Body of pancreas (tissue), 4 donors: ENCODE results near the gene UBE2E2. TPM values are rescaled to one million over a fixed set of nuclear protein-coding genes. Genes with fewer than 3 reads are reported as not detected.

ENCODE experiments used
- ATAC-seq: fragments of 150-250 bp; one replicate; pipeline ENCODE4 v1.9.1; 2016
- DNase-seq, 4 donors: peaks; one replicate each; pipeline ENCODE4 v3.0.0-alpha.2; 2019
- H3K27ac ChIP-seq, 4 donors: fragments of 200-600 bp; sonication (generic); 1 replicate in 3 of 4; 2 replicates in 1 of 4; pipeline versions ENCODE4 v1.5.1 to v1.6.1; 2016 to 2019; ENCODE audit warnings: mild to moderate bottlenecking in 1 of 4, mixed read lengths in 1 of 4, moderate library complexity in 1 of 4
- H3K27me3 ChIP-seq, 2 donors: fragments of 200-600 bp; sonication (generic); one replicate each; pipeline ENCODE4 v1.6.0; 2016; ENCODE audit warnings: mild to moderate bottlenecking in 1 of 2
- H3K36me3 ChIP-seq, 2 donors: fragments of 200-600 bp; sonication (generic); replicated peaks in 1 of 2; 2 replicates each; pipeline ENCODE4 v1.5.1; 2016; ENCODE audit warnings: low read depth in 2 of 2; ENCODE audit not compliant: insufficient read depth in 1 of 2
- H3K4me1 ChIP-seq: fragments of 200-600 bp; sonication (generic); one replicate; pipeline ENCODE4 v1.6.0; 2016
- H3K4me3 ChIP-seq, 2 donors: fragments of 200-600 bp; sonication (generic); 1 replicate in 1 of 2; 2 replicates in 1 of 2; pipeline ENCODE4 v1.5.1; 2016 to 2019
- H3K9me3 ChIP-seq, 3 donors: fragments of 200-600 bp; sonication (generic); 1 replicate in 2 of 3; 2 replicates in 1 of 3; pipeline ENCODE4 v1.5.1; 2016
- POLR2A ChIP-seq, 3 donors: fragments of 450-650 bp; IDR thresholded peaks; one replicate each; pipeline ENCODE4 v1.6.1; 2016; ENCODE audit warnings: antibody characterized with exemption in 3 of 3, mild to moderate bottlenecking in 2 of 3
- WGBS, 2 donors: methylation state at CpG; one replicate each; pipeline ENCODE4 v1.1.5; 2017; 5-methylcytosine and 5-hydroxymethylcytosine counted together
- intact Hi-C: fragments of 100-400 bp; cut with DNase I; formaldehyde crosslinking; loops from one replicate; pipeline ENCODE4 v1.15.1; 2023
- total RNA-seq, 2 donors: library from RNA; depleted of rRNA; stranded (reverse); fragments of >200 nt; gene quantifications; one replicate each; pipeline ENCODE4 v1.1.0, GENCODE V29; 2016
- TF ChIP-seq, protein P1 (sequence below), 7 experiments: fragments of 450-650 bp in 4 of 7; fragments of 200-600 bp in 3 of 7; sonication (generic) in 3 of 7; IDR thresholded peaks; one replicate each; pipeline ENCODE4 v1.5.1; 2016 to 2019; ENCODE audit warnings: antibody characterized with exemption in 7 of 7

UBE2E2 gene
- total RNA-seq, 2 donors from 2014 or later, result 7.8 to 23.7 TPM

DNA sequence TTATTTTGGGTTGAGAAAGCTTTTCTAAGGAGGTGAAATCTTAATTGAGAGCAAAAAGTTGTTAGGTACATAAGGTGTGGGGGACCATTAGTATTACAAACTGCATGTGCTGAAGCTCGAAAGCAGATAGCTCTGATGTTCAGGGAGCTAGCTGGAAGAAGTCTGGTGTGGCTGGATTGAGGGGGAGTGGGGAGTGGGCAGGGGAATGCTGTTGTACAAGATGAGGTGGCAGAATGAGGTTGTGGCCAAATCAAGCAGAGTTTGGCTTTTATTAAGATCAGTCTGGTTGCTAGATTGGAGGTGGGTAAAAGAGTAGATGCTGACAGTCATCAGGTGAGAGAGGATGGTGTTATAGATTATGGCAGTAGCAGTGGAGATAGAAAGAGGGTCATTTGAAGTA, 32.1 kb downstream of the UBE2E2 start:
- TF ChIP-seq, protein P1, sequence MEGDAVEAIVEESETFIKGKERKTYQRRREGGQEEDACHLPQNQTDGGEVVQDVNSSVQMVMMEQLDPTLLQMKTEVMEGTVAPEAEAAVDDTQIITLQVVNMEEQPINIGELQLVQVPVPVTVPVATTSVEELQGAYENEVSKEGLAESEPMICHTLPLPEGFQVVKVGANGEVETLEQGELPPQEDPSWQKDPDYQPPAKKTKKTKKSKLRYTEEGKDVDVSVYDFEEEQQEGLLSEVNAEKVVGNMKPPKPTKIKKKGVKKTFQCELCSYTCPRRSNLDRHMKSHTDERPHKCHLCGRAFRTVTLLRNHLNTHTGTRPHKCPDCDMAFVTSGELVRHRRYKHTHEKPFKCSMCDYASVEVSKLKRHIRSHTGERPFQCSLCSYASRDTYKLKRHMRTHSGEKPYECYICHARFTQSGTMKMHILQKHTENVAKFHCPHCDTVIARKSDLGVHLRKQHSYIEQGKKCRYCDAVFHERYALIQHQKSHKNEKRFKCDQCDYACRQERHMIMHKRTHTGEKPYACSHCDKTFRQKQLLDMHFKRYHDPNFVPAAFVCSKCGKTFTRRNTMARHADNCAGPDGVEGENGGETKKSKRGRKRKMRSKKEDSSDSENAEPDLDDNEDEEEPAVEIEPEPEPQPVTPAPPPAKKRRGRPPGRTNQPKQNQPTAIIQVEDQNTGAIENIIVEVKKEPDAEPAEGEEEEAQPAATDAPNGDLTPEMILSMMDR (IDR thresholded peaks at IDR 0.05), result no peak
- TF ChIP-seq POLR2A (IDR thresholded peaks at IDR 0.05), result no peak
- Histone ChIP-seq H3K9me3 (no peaks in the 10 kb centered on the region), H3K27ac (no peak overlapping the region), H3K4me3 (no peak overlapping the region), H3K4me1 (no peaks in the 10 kb centered on the region), H3K27me3 (no peaks in the 10 kb centered on the region), H3K36me3 (no peaks in the 10 kb centered on the region)
- intact Hi-C loops, result no loop called here
- ATAC-seq (no peak), DNase-seq (no peak)
- 91 to 93% methylated on average over 1 of the region's 1 CpG for WGBS, 2 donors

DNA sequence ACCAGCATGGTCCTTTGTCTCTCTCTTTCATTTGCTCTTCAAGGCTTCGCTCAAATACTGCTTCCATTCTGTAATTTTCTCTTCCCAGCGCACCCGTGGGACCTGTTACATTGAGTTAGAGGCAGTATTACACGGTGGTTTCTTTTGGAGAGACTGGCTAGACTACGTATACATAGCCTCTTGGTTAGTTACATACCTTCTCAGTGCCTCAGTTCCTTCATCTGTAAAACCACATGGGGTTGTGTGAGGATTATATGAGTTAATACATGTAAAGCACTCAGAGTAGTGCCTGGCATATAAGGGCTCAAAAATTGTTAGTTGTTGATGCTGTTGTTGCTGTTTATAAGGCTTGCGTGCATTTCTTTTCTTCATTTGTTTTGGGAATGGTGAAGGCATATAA, 33.8 kb downstream of the UBE2E2 start:
- no peaks in the 10 kb centered on the region for H3K36me3 ChIP-seq
- no peak overlapping the region for H3K27ac ChIP-seq
- no peak for ATAC-seq
- H3K4me1 ChIP-seq, result no peaks in the 10 kb centered on the region
- intact Hi-C loops, result no loop called here
- no peaks in the 10 kb centered on the region for H3K27me3 ChIP-seq
- WGBS, 2 donors, result 95 to 97% methylated on average over 6 of the region's 6 CpGs
- no peak for DNase-seq
- H3K9me3 ChIP-seq, result no peaks in the 10 kb centered on the region
- TF ChIP-seq POLR2A (IDR thresholded peaks at IDR 0.05), result no peak
- TF ChIP-seq, protein P1 (IDR thresholded peaks at IDR 0.05), result no peak
- no peak overlapping the region for H3K4me3 ChIP-seq

DNA sequence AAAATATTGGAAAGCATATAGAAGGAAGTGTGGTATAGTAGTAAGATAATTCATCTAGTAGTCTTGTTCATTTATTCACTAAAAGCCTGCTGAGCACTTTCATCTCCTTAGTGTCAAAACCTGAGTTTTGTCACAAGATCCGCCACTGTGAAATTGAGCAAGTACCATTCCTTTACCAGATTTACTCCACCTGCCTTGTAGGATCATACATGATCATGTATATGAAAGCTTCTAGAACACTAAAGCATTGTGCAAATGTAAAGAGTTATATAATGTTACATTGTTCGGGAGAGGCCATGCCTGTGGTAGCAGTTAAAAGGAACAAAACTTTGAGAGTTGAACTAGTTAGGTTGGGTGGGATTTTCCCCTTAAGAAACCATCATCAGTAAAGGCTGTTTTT, 35.0 kb downstream of the UBE2E2 start:
- H3K27me3 ChIP-seq, result no peaks in the 10 kb centered on the region
- TF ChIP-seq, protein P1 (IDR thresholded peaks at IDR 0.05), result no peak
- no peak for TF ChIP-seq POLR2A (IDR thresholded peaks at IDR 0.05)
- H3K4me3 ChIP-seq, result no peak overlapping the region
- DNase-seq, result no peak
- H3K9me3 ChIP-seq, result no peaks in the 10 kb centered on the region
- H3K36me3 ChIP-seq, result no peaks in the 10 kb centered on the region
- no peak for ATAC-seq
- intact Hi-C loops, result no loop called here
- 92 to 100% methylated on average over 2 of the region's 2 CpGs for WGBS, 2 donors
- no peak overlapping the region for H3K27ac ChIP-seq
- H3K4me1 ChIP-seq, result no peaks in the 10 kb centered on the region

DNA sequence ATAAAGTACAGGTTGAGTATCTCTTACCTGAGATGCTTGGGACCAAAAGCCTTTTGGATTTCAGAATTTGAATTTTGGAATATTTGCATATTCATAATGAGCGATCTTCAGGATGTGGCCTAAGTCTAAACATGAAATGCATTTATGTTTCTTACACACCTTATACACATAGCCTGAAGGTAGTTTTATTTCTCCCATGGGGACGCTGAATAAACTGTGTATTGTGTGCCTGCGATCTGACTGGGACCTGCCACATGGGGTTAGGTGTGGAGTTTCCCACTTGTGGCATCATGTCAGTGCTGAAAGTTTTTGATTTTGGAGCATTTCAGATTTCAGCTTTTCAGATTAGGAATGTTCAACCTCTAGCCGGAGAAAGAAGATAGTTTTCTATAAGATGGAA, 35.5 kb downstream of the UBE2E2 start:
- no peak for ATAC-seq
- Histone ChIP-seq H3K9me3 (no peaks in the 10 kb centered on the region), H3K27me3 (no peaks in the 10 kb centered on the region), H3K27ac (no peak overlapping the region), H3K4me1 (no peaks in the 10 kb centered on the region), H3K36me3 (no peaks in the 10 kb centered on the region), H3K4me3 (no peak overlapping the region)
- 95 to 99% methylated on average over 4 of the region's 4 CpGs for WGBS, 2 donors
- DNase-seq, result no peak
- TF ChIP-seq POLR2A (IDR thresholded peaks at IDR 0.05), result no peak
- TF ChIP-seq, protein P1 (IDR thresholded peaks at IDR 0.05), result no peak
- intact Hi-C loops, result no loop called here

DNA sequence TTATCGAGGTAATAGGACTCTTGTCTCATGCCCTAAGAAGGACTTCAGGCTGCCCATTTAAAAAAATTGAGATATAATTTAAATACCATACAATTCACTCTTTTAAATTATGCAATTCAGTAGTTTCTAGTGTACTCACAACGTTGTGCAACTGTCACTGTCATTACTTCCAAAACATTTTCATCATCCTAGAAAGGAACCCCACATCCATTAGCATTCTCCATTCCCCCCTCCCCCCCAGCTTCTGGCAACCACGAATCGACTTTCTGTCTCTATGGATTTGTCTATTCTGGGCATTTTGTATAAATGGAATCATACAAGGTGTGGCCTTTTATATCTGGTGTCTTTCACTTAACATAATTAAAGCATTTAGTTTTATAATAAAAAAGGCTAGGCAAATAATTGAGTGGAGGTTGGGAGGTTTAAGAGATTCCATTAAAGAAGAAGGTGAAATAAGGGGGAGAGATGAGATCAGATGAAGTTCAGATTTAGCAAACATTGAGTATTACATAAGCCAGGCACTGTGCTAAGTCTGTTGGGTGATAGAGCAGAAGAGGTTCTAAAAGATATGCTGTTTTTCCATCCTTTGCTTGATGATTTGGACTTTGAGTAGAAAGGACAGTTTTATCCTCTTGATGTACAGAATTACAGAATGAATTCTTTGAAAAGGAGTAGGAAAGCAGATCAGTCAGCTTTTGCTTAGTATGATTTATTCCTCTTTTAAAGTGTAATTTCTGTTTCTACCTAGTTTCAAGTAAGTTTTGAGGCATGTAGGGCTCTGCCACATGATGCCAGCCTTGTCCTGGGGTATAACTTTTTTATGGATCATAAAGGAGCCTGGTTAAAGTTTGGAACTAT, 36.3 kb downstream of the UBE2E2 start:
- no peak for TF ChIP-seq POLR2A (IDR thresholded peaks at IDR 0.05)
- TF ChIP-seq, protein P1 (IDR thresholded peaks at IDR 0.05), result no peak
- no peaks in the 10 kb centered on the region for H3K27me3 ChIP-seq
- WGBS, 2 donors, result 65 to 69% methylated on average over 4 of the region's 4 CpGs
- no peaks in the 10 kb centered on the region for H3K4me1 ChIP-seq
- H3K36me3 ChIP-seq, result no peaks in the 10 kb centered on the region
- DNase-seq, result no peak
- intact Hi-C loops, result no loop called here
- no peak overlapping the region for H3K27ac ChIP-seq
- no peak overlapping the region for H3K4me3 ChIP-seq
- no peaks in the 10 kb centered on the region for H3K9me3 ChIP-seq
- no peak for ATAC-seq
